GM19452 (cell line): Measurements from ENCODE around the gene PDYN.

Experiments used
- ATAC-seq: cut with Tn5 transposase; IDR thresholded peaks from one replicate; pipeline ENCODE4 v1.9.1; 2021; ENCODE audit not compliant: unreplicated experiment

The PDYN gene

GRCh38 chr20:1995531-1996310, 1.9 kb upstream of the PDYN start:
- ATAC-seq = no peak

DNA sequence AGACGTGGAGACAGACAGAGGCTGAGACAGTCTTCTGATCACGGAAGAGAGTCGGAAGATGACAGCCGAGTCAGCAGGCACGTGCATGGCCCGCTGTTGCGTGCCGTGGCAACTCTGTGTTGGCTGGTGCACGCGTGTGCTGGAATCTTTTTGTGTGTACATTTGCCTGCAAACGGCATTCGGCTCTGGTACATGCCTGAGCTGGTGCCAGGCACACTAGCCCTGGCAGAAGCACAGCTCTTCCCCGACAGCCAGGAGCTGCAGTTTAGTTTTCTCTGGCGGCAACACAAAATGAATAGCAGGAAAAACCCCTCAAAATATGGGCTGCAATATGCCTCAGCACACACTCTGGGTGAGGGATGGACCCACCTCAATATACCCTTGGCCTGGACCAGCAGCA, 769 bp upstream of the PDYN start:
- no peak for ATAC-seq

DNA sequence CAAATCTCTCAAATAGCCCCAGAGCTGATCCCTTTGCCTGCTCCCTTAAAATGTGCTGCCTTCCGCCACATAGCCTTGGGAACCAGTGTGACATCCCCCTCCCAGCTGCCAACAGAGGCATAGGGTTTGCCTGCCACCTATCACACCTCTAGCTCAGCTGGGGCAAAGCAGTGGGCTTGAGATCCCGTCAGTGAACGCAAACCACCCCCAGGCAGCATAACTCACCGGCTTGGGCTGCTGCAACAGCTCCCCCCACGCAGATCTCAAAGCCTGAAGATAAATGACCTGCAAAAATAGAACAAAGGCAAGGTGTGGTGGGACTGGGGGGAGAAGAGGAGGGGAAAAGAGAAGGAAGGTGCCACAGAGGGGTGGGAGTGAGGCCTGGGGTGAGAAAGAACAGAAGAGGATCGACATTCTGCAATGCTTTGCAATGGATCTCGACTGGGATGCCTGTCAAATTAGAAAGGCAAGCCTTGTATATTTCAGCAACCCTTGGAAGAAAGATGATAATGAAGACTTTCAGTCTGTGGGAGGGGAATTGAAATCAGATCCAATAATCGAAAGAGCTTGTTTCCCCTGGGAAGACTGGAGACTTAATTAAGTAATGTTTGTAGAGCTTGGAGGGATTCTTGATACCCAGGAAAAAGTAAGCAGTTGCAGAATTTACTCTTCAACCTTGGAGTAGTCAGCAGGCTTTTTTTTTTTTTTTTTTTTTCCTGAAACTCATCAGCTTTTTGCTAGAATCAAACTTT, 1.3 kb downstream of the PDYN start:
- ATAC-seq = no peak

GRCh38 chr20:1987826-1988225, 6.0 kb downstream of the PDYN start:
- ATAC-seq = no peak

DNA sequence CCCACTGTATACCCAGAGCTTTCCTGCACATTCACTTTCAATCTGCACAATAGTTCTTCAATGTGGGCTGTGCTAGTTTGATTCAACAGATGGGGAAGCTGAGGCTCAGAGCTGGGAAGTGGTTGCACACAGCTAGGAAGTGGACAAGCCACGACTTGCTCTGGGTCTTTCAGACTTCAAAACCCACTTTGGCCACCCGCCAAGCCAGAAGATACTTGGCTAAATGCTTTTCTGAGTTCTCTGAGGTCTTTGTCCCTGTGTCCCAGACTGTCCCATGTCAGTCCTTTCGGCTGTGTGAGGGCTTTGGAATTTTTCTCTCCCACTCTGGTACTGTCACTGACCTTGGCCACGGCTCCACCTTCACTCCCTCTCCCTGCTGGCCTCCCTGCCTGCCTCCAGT, 10.6 kb downstream of the PDYN start:
- no peak for ATAC-seq

- no peak for ATAC-seq
These were observed 11.2 kb downstream of the PDYN start for GRCh38 chr20:1982686-1983085.

DNA sequence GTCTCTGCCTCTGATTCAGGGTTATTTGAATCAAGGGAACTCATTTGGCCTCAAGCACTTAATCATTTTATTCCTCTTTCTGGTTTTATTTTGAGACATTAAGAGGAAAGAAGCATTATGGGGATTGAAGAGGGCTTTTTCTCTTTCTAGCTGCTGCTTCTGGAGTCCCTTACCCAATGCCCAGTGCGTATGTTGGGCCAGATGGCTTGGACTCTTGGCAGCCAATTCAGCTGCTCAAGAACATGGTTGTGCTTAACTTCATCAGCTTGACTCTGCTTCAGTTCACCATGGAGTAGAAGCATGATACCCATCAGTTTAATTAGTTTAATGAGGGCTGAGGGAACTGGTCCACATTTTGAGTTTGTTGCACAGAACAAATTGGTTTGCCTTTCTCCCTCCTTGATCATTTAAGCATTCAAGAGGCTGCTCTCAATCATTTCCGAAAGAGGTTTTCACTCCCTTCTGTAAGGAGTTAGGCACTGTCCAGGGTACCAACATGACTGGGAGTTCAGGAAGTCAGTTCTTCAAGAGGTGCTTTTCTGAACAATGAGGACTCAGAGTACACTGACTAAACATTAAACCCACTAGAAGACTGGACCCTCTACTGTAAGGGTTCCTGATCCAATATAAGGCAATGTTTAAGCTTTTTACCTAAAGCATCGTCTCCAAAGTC, 14.6 kb downstream of the PDYN start:
- no peak for ATAC-seq

GRCh38 chr20:1975291-1975690, 18.6 kb downstream of the PDYN start:
- no peak for ATAC-seq

- ATAC-seq = no peak
These were observed 20.0 kb downstream of the PDYN start for GRCh38 chr20:1973601-1974440.

DNA sequence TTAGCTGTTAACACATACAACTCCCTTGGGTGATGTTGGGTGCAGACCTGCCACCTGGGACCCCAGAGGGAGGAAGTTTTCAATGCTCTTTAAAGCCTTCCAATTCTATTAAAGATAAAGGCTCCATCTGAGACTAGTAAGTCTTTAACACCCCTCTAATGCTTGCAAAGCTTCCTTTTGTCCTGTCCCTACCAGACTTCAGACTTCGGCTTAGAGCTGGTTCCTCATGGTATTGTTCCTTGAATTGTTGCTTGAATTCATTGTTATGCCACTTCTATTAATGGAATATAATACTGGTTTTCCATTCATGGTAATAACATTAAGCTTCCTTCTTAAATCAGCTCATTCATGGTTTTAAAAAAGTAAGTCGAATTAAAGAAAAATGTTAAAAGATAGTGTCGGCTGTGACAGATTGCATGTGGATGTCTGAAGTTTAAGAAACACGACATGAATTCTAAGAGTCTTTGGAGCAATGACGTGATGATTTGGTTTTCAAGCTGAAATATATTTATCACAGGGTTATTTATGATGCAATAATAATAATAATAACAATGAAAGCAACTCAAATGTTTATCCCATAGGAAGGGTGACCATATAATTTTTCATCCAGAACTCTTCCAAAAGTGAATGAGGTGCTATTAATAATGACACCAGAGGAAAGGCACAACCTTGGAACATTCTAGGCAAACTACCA, 21.8 kb downstream of the PDYN start:
- no peak for ATAC-seq

DNA sequence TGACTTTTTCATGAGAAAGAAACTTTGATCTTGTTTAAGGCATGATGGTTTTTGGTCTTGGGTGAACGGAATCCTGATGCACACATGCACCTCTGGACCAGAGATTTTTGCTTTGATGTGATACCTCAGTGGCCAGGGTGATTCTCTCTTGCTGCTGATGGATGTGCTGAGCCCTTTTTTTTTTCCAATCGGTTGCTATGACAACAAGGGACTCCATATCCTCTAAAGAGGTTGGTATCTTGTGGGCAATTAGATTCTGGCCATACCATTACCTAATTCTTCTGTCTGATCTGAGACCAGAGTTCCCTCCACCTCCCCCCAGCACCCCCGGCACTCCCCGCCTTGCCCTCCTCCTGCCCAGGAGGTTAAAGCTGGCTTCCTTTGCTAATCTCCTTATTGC, 24.9 kb downstream of the PDYN start:
- no peak for ATAC-seq

DNA sequence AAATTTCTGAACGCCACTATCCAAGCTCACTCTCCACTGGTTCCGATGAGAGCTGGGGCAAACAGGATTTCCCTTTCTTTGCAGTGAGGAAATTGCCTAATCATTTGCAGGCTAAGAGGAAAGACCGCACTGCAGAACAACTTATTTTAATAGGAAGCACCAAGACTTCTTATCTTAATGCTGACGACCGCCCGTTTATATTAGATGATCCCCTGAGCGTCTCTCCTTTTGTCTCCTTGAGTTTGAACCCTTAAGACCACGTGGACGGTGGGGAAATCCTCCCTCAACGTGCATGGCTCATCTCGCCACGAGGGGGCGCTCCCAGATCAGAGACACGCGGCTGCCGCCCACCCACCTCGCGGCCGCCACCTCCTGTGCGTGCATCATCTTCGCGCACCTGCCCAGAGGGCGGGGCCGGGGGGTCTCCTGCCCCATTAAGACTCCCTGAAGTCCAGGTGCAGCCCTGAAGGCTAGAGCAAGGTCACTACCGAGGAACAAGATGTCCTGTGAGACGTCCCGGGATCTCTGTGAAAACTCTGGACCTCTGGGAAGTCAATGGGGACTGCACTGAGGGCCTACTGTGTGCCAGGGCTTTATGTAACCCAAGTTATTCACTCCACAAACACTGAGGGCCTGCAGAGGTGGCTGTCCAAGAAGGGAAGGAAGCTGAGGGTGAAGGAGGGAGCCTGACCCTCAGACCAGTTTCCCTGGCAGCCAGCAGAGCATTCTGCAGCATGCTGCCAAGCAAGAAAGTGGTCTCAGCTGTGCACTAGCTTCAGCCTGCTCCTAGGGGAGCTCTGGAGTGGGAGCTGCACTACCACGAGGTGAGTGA, 28.1 kb downstream of the PDYN start:
- ATAC-seq = no peak

- no peak for ATAC-seq
These were observed 29.0 kb downstream of the PDYN start for GRCh38 chr20:1964659-1965405.

DNA sequence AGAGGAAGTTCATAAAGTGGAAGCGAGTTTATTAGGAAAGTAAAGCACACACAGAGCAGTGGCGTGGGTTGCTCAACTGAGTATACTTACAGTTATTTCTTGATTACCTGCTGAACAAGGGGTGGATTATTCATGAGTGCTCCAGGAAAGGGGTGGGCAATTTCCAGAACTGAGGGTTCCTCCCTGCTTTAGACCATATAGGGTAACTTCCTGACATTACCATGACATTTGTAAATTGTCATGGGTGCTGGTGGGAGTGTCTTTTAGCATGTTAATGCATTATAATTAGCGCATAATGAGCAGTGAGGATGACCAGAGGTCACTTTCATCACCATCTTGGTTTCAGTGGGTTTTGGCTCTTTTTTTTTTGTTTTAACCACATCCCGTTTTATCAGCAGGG, 29.8 kb downstream of the PDYN start:
- ATAC-seq = no peak

DNA sequence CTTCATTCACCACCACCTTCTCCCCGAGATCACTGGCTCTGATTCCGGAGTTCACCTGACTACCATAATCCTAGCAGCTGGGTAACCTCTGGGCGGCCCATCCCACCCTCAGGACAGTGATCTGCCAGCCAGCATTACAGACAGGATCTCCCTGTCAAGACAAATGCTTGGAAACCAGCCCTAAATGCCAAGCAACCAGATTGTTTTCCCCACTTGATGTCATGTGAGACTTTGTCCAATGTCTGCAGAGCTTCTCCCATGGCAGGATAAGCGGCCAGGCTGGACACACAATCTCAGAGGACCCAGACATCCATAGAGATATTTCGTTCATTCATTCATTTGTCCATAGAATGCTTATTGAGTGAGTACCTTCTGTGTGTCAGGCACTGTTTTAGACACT, 32.5 kb downstream of the PDYN start:
- no peak for ATAC-seq

DNA sequence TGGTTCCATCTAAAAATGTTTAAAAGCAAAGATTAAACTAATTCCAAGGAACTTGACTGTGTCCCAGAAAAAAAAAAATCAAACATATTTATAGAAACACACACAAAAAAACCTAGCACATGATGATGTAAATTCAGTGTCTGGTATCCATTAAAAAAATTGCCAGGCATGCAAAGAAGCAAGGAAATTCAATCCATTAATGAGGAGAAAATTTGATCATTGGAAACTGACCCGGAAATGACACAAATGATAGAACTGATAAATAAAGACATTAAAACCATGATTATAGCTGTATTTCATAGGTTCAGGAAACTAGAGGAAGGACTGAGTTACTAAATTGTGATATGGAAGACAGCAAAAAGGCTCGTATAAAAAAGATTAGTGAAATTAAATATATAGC, 34.7 kb downstream of the PDYN start:
- ATAC-seq = no peak

- ATAC-seq = no peak
These were observed 35.4 kb downstream of the PDYN start for GRCh38 chr20:1958426-1958825.

- ATAC-seq = no peak
These were observed 38.6 kb downstream of the PDYN start for GRCh38 chr20:1955217-1955616.

- ATAC-seq = no peak
These were observed 40.2 kb downstream of the PDYN start for GRCh38 chr20:1953621-1954020.
